ENCODE results near the gene R3HDM2. TPM values are rescaled to one million over a fixed set of nuclear protein-coding genes. Genes with fewer than 3 reads are reported as not detected.
A peak's percentile ranks its signal among the peaks of the same experiment; 100 is the strongest.

The R3HDM2 gene
- total and polyA plus RNA-seq, 2 donors from 2014 or later: 16.5 to 67.3 TPM

DNA sequence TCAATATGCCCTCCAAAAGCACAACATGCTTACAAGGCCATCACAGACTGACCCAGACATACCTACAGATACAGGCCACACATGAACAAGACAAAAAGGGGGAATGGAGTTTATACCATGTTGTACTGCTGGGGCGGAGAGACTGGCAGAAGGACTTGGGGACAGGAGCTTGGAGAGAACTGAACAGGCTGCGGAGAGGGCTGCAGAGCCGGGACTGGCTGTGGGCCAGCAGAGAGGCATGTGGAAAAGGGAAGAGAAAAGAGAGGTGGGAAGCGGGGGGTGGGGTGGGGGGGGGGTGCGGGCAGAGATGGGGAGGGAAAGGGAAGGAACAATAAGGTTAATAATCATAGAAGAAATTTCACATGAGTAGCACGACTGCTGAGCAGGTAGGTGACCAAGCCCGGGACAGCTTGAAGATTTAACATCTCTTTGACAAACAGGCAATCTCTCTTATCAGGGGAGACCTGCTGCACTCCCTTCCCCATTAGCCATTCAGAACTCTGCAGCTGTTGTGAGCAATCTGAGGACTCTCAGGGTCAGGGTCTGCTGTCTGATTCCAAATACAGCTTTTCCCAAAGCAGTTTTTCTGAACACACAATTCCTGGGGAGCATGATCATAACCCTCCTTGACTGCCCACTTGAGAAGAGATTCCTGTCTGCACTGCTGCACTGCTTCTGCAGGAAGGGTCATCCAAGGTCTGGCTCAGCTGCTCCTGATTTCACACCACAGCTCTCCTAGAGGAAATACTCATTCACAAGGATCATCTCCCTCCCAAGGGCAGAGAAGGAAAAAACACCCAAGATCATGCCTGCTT, 158.3 kb downstream of the R3HDM2 start:
- intact Hi-C loops (cut with DNase I): no loop called here
- FAIRE-seq: no peak
- DNase-seq: peak in 1 of 5 donors; percentile 18
- no peak overlapping the region for H3K4me3 ChIP-seq (ENCODE audit: low read length in 3 of 3)
- no peaks in the 10 kb centered on the region for H3K4me1 ChIP-seq (ENCODE audit: control insufficient read depth in 2 of 3, insufficient read depth in 2 of 3, low read depth in 1 of 3, low read length in 3 of 3)
- H3K9ac ChIP-seq (ENCODE audit: low read length in 3 of 3): no peak overlapping the region
- H3K27me3 ChIP-seq (ENCODE audit: control insufficient read depth, insufficient read depth, low read length): no peaks in the 10 kb centered on the region
- H3K36me3 ChIP-seq (ENCODE audit: control insufficient read depth in 2 of 3, insufficient read depth in 3 of 3, low read length in 3 of 3): peaks cover 13 to 36% (median 34%) of the 10 kb centered on the region in 3 donors
- TF ChIP-seq, protein P1, sequence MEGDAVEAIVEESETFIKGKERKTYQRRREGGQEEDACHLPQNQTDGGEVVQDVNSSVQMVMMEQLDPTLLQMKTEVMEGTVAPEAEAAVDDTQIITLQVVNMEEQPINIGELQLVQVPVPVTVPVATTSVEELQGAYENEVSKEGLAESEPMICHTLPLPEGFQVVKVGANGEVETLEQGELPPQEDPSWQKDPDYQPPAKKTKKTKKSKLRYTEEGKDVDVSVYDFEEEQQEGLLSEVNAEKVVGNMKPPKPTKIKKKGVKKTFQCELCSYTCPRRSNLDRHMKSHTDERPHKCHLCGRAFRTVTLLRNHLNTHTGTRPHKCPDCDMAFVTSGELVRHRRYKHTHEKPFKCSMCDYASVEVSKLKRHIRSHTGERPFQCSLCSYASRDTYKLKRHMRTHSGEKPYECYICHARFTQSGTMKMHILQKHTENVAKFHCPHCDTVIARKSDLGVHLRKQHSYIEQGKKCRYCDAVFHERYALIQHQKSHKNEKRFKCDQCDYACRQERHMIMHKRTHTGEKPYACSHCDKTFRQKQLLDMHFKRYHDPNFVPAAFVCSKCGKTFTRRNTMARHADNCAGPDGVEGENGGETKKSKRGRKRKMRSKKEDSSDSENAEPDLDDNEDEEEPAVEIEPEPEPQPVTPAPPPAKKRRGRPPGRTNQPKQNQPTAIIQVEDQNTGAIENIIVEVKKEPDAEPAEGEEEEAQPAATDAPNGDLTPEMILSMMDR (IDR thresholded peaks at IDR 0.05; ENCODE audit: borderline replicate concordance, extremely low read depth, insufficient read depth): no peak
- no peaks in the 10 kb centered on the region for H3K9me3 ChIP-seq (ENCODE audit: control insufficient read depth in 2 of 3, insufficient read depth in 1 of 3, low read length in 3 of 3)
- H3K27ac ChIP-seq (ENCODE audit: low read depth in 2 of 2, low read length in 2 of 2): no peak overlapping the region

DNA sequence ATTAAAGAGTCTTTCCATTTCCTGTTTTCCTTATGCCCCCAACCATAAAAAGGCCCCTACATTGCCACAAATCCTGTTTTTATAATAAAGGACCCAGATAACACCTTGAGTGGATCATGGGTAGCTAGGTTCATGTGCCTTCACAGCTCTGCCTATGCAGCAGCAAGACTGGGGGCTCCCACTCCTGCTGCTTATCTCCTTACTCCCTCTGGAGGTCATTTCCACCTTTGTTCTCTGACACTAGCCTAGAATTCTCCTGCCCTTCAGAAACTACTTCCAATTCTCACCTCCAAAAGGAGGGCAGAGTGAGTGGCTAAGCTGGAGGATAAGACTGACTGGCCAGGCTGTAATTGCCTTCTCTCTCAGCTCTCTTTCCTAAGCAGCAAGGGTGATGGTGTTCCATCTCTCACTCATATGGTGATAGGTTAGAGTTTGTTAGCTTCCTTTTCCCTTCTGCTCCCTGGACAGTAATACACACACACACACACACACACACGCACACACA, 159.8 kb downstream of the R3HDM2 start:
- Histone ChIP-seq H3K27ac (ENCODE audit: low read depth in 2 of 2, low read length in 2 of 2) (no peak overlapping the region), H3K4me1 (ENCODE audit: control insufficient read depth in 2 of 3, insufficient read depth in 2 of 3, low read depth in 1 of 3, low read length in 3 of 3) (no peaks in the 10 kb centered on the region), H3K36me3 (ENCODE audit: control insufficient read depth in 2 of 3, insufficient read depth in 3 of 3, low read length in 3 of 3) (peaks cover 15 to 42% (median 40%) of the 10 kb centered on the region in 3 donors), H3K9me3 (ENCODE audit: control insufficient read depth in 2 of 3, insufficient read depth in 1 of 3, low read length in 3 of 3) (no peaks in the 10 kb centered on the region), H3K9ac (ENCODE audit: low read length in 3 of 3) (no peak overlapping the region), H3K27me3 (ENCODE audit: control insufficient read depth, insufficient read depth, low read length) (no peaks in the 10 kb centered on the region), H3K4me3 (ENCODE audit: low read length in 3 of 3) (no peak overlapping the region)
- FAIRE-seq (no peak), DNase-seq (no peak)
- TF ChIP-seq, protein P1 (IDR thresholded peaks at IDR 0.05; ENCODE audit: borderline replicate concordance, extremely low read depth, insufficient read depth): no peak
- intact Hi-C loops (cut with DNase I): no loop called here

DNA sequence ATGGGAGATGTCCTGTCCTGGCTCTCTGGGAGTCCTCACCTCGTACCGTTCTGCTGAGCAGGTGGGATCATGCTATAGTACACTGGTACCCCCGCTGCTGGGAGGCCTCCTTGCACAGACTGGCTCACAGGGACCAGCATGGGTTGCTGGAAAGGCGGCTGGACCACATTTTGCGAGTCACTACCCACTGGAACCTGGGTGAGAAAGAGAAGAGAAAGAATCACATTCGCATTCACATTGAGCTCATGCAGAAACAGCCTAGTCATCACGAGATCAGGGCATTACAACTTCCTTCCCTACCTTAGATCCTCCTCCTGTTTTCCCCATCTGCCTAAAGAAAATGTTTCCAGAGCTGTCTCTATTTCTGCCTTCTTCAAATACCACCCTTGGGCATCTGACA, 162.6 kb downstream of the R3HDM2 start:
- no peak overlapping the region for H3K4me3 ChIP-seq (ENCODE audit: low read length in 3 of 3)
- H3K9ac ChIP-seq (ENCODE audit: low read length in 3 of 3): no peak overlapping the region
- H3K36me3 ChIP-seq (ENCODE audit: control insufficient read depth in 2 of 3, insufficient read depth in 3 of 3, low read length in 3 of 3): peaks cover 13 to 38% (median 37%) of the 10 kb centered on the region in 3 donors
- DNase-seq (no peak), FAIRE-seq (no peak)
- intact Hi-C loops (cut with DNase I): loop anchor here (10.0 kb wide), 1 partner anchor 187 kb away; the partner anchor contains the start of genes GLI1 and INHBE
- no peaks in the 10 kb centered on the region for H3K9me3 ChIP-seq (ENCODE audit: control insufficient read depth in 2 of 3, insufficient read depth in 1 of 3, low read length in 3 of 3)
- no peaks in the 10 kb centered on the region for H3K27me3 ChIP-seq (ENCODE audit: control insufficient read depth, insufficient read depth, low read length)
- TF ChIP-seq, protein P1 (IDR thresholded peaks at IDR 0.05; ENCODE audit: borderline replicate concordance, extremely low read depth, insufficient read depth): no peak
- H3K4me1 ChIP-seq (ENCODE audit: control insufficient read depth in 2 of 3, insufficient read depth in 2 of 3, low read depth in 1 of 3, low read length in 3 of 3): no peaks in the 10 kb centered on the region
- H3K27ac ChIP-seq (ENCODE audit: low read depth in 2 of 2, low read length in 2 of 2): no peak overlapping the region
